Measurements from ENCODE around the gene PTX4.

- TF ChIP-seq CTCF (conservative IDR thresholded peaks at IDR 0.05; ENCODE audit: low read length) (no peak), EZH2phosphoT487 (IDR thresholded peaks at IDR 0.05; ENCODE audit: borderline replicate concordance) (no peak)
These were observed 49.6 kb downstream of the PTX4 start for GRCh38 chr16:1439058-1439698.
